GM18870 (cell line): ENCODE results near the gene TMEM132D.
"Not testable (repeated sequence)": the region's sequence is repeated elsewhere in the genome, so short reads cannot be mapped to it uniquely, and the experiment has no call there.

Experiments
- ATAC-seq: cut with Tn5 transposase; IDR thresholded peaks from one replicate; pipeline ENCODE4 v1.9.1; 2021; ENCODE audit warnings: moderate library complexity; ENCODE audit not compliant: unreplicated experiment

Gene TMEM132D

GRCh38 chr12:129599406-129599805 is 304.4 kb downstream of the TMEM132D start:
- ATAC-seq, result no peak

GRCh38 chr12:129594098-129594497 is 309.7 kb downstream of the TMEM132D start:
- no peak for ATAC-seq

- no peak for ATAC-seq
Measured at GRCh38 chr12:129592449-129592848, 311.4 kb downstream of the TMEM132D start.

GRCh38 chr12:129589503-129589902 is 314.3 kb downstream of the TMEM132D start:
- no peak for ATAC-seq

GRCh38 chr12:129588142-129588541 is 315.7 kb downstream of the TMEM132D start:
- ATAC-seq, result no peak

GRCh38 chr12:129585296-129585695 is 318.5 kb downstream of the TMEM132D start:
- ATAC-seq, result no peak

GRCh38 chr12:129579879-129580278 is 323.9 kb downstream of the TMEM132D start:
- no peak for ATAC-seq

GRCh38 chr12:129571901-129572494 is 331.8 kb downstream of the TMEM132D start:
- no peak for ATAC-seq

GRCh38 chr12:129570796-129571400 is 332.9 kb downstream of the TMEM132D start:
- ATAC-seq, result no peak

- no peak for ATAC-seq
Measured at GRCh38 chr12:129566800-129567199, 337.0 kb downstream of the TMEM132D start.

- no peak for ATAC-seq
Measured at GRCh38 chr12:129564768-129565167, 339.1 kb downstream of the TMEM132D start.

GRCh38 chr12:129563266-129563665 is 340.6 kb downstream of the TMEM132D start:
- no peak for ATAC-seq

- no peak for ATAC-seq
Measured at GRCh38 chr12:129561304-129561703, 342.5 kb downstream of the TMEM132D start.

GRCh38 chr12:129559776-129560175 is 344.0 kb downstream of the TMEM132D start:
- ATAC-seq, result no peak

GRCh38 chr12:129558036-129558435 is 345.8 kb downstream of the TMEM132D start:
- no peak for ATAC-seq

- no peak for ATAC-seq
Measured at GRCh38 chr12:129556082-129556481, 347.7 kb downstream of the TMEM132D start.

GRCh38 chr12:129552996-129553750 is 350.7 kb downstream of the TMEM132D start:
- ATAC-seq, result no peak

- no peak for ATAC-seq
Measured at GRCh38 chr12:129551441-129551840, 352.4 kb downstream of the TMEM132D start.

GRCh38 chr12:129550353-129550752 is 353.5 kb downstream of the TMEM132D start:
- no peak for ATAC-seq

GRCh38 chr12:129549656-129550055 is 354.2 kb downstream of the TMEM132D start:
- no peak for ATAC-seq

- not testable (repeated sequence) for ATAC-seq
Measured at GRCh38 chr12:129549020-129549419, 354.8 kb downstream of the TMEM132D start.

- no peak for ATAC-seq
Measured at GRCh38 chr12:129544716-129545115, 359.1 kb downstream of the TMEM132D start.
